PC-9 (cell line): ENCODE results near the gene PARP15. TPM values are rescaled to one million over a fixed set of nuclear protein-coding genes. Genes with fewer than 3 reads are reported as not detected.

Source experiments
- BruUV-seq: library from RNA; stranded (reverse); fragments of 400-500 nt; replicated peaks from 2 replicates; lab custom pipeline; 2021; lab: Mats Ljungman, UMichigan
- CTCF ChIA-PET: fragments of 300-600 bp; sonication (Branson Sonifier 250); formaldehyde crosslinking; loops from one replicate; lab custom pipeline; 2022; ENCODE audit warnings: antibody characterized with exemption; lab: Charles Lee
- POLR2A ChIA-PET: fragments of 300-600 bp; sonication (Branson Sonifier 250); formaldehyde crosslinking; loops from one replicate; lab custom pipeline; 2022; ENCODE audit warnings: antibody characterized with exemption; ENCODE audit not compliant: unreplicated experiment; lab: Charles Lee
- DNase-seq, 2 experiments: peaks; one replicate each; pipeline versions ENCODE4 v3.0.0 to v3.0.0-alpha.2; 2015 to 2022; ENCODE audit warnings: mixed read lengths in 1 of 2
- H2AFZ ChIP-seq: fragments of 200-600 bp; sonication (generic); 2 replicates; pipeline ENCODE4 v1.8.1; 2017; ENCODE audit warnings: antibody characterized with exemption
- H3F3A ChIP-seq: fragments of 200-600 bp; sonication (generic); 2 replicates; pipeline ENCODE4 v1.8.1; 2017; ENCODE audit warnings: antibody characterized with exemption, mild to moderate bottlenecking, low read depth; ENCODE audit not compliant: insufficient read depth
- H3K27ac ChIP-seq: fragments of 200-600 bp; sonication (generic); 2 replicates; pipeline ENCODE4 v1.6.1; 2016; ENCODE audit warnings: mixed run types
- H3K27me3 ChIP-seq: fragments of 200-600 bp; sonication (generic); 2 replicates; pipeline ENCODE4 v1.6.1; 2016; ENCODE audit warnings: low read depth, mixed run types; ENCODE audit not compliant: insufficient read depth
- H3K36me3 ChIP-seq: fragments of 200-600 bp; sonication (generic); 2 replicates; pipeline ENCODE4 v1.6.1; 2016; ENCODE audit warnings: low read depth, mixed run types
- H3K4me1 ChIP-seq: fragments of 200-600 bp; sonication (generic); replicated peaks from 2 replicates; pipeline ENCODE4 v1.6.1; 2016; ENCODE audit warnings: mixed run types; ENCODE audit not compliant: insufficient read depth
- H3K4me2 ChIP-seq: fragments of 200-600 bp; sonication (generic); 2 replicates; pipeline ENCODE4 v1.6.1; 2017; ENCODE audit warnings: mixed run types
- H3K4me3 ChIP-seq: fragments of 200-600 bp; sonication (generic); 2 replicates; pipeline ENCODE4 v1.6.1; 2016; ENCODE audit warnings: mixed run types
- H3K79me2 ChIP-seq: fragments of 200-600 bp; sonication (generic); 2 replicates; pipeline ENCODE4 v1.6.1; 2017; ENCODE audit warnings: low read depth, mixed run types
- H3K9me2 ChIP-seq: fragments of 200-600 bp; sonication (generic); 2 replicates; pipeline ENCODE4 v1.8.1; 2017; ENCODE audit warnings: mild to moderate bottlenecking; ENCODE audit not compliant: insufficient read depth
- H3K9me3 ChIP-seq: fragments of 200-600 bp; sonication (generic); 2 replicates; pipeline ENCODE4 v1.8.1; 2016; ENCODE audit warnings: low read depth; ENCODE audit not compliant: insufficient read depth
- H4K20me1 ChIP-seq: fragments of 200-600 bp; sonication (generic); 2 replicates; pipeline ENCODE4 v1.8.1; 2017; ENCODE audit not compliant: insufficient read depth
- EZH2 ChIP-seq: fragments of 200-600 bp; sonication (generic); IDR thresholded peaks from 2 replicates; pipeline ENCODE4 v1.8.0; 2017; ENCODE audit warnings: antibody characterized with exemption, low read depth
- intact Hi-C: fragments of 100-400 bp; cut with micrococcal nuclease; formaldehyde crosslinking; loops from one replicate; pipeline ENCODE4 v1.10.0; 2022; ENCODE audit not compliant: unreplicated experiment
- total RNA-seq: library from RNA; stranded (reverse); gene quantifications from 2 replicates; pipeline ENCODE4 v1.2.3, GENCODE V29; 2021
- TF ChIP-seq, protein P1 (sequence below): fragments of 200-600 bp; sonication (generic); conservative IDR thresholded peaks from 2 replicates; pipeline ENCODE4 v1.6.1; 2017; ENCODE audit warnings: mixed run types, antibody characterized with exemption, mild to moderate bottlenecking, moderate library complexity

The PARP15 gene
- total RNA-seq, 1 experiment from 2014 or later = 0.07 TPM

DNA sequence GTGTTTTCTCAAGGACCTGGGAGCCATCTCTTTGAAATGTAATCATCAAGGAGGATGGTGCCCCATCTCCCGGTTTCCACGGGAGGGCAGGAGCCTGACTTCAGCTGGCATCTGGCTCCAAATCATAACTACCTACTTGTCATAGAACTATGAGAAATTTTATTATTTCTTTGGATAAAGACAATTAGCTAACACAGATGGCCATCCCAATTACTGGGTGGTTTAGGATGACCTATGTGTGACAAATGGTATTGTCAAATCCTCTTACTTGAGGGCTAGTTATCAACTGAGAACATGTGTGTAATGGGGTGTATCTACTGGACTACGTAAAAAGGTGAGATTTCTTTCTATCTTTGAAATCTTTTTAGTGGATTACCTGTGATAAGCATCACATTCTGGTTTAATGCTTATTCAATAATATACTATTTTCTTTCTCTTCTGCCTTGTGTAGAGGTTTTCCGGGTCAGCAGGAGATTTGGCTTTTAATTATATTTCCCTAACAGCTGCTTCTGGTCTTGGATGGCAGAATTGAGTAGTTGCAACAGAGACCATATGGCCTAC, 87.9 kb downstream of the PARP15 start:
- Histone ChIP-seq H3K79me2 (no peaks in the 10 kb centered on the region), H3K27me3 (no peaks in the 10 kb centered on the region), H2AFZ (no peak overlapping the region), H3K4me3 (no peak overlapping the region), H3K4me1 (0 out of 2 replicates have a peak, but pooled peaks cover 12% of the 10 kb centered on the region), H4K20me1 (no peaks in the 10 kb centered on the region), H3K36me3 (no peaks in the 10 kb centered on the region), H3K9me2 (no peaks in the 10 kb centered on the region), H3K4me2 (no peak overlapping the region), H3F3A (peaks cover 3% of the 10 kb centered on the region; the same call in 1 of the 2 replicates), H3K9me3 (no peaks in the 10 kb centered on the region; the same call in 1 of the 2 replicates), H3K27ac (no peak overlapping the region)
- no TSS peak for BruUV-seq
- DNase-seq = no peak
- no peak for TF ChIP-seq EZH2
- TF ChIP-seq, protein P1, sequence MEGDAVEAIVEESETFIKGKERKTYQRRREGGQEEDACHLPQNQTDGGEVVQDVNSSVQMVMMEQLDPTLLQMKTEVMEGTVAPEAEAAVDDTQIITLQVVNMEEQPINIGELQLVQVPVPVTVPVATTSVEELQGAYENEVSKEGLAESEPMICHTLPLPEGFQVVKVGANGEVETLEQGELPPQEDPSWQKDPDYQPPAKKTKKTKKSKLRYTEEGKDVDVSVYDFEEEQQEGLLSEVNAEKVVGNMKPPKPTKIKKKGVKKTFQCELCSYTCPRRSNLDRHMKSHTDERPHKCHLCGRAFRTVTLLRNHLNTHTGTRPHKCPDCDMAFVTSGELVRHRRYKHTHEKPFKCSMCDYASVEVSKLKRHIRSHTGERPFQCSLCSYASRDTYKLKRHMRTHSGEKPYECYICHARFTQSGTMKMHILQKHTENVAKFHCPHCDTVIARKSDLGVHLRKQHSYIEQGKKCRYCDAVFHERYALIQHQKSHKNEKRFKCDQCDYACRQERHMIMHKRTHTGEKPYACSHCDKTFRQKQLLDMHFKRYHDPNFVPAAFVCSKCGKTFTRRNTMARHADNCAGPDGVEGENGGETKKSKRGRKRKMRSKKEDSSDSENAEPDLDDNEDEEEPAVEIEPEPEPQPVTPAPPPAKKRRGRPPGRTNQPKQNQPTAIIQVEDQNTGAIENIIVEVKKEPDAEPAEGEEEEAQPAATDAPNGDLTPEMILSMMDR = no peak
- CTCF ChIA-PET = no interaction called here
- intact Hi-C loops = no loop called here
- POLR2A ChIA-PET = no interaction called here

- intact Hi-C loops = no loop called here
- H3K4me3 ChIP-seq = no peak overlapping the region
- TF ChIP-seq, protein P1 = no peak
- TF ChIP-seq EZH2 = no peak
- H3K36me3 ChIP-seq = no peaks in the 10 kb centered on the region
- H3K79me2 ChIP-seq = no peaks in the 10 kb centered on the region
- POLR2A ChIA-PET = no interaction called here
- no peak overlapping the region for H2AFZ ChIP-seq
- H3K4me1 ChIP-seq = 0 out of 2 replicates have a peak, but pooled peaks cover 12% of the 10 kb centered on the region
- H3K4me2 ChIP-seq = no peak overlapping the region
- H3K27ac ChIP-seq = no peak overlapping the region
- H4K20me1 ChIP-seq = no peaks in the 10 kb centered on the region
- peaks cover 3% of the 10 kb centered on the region; the same call in 1 of the 2 replicates for H3F3A ChIP-seq
- H3K9me3 ChIP-seq = no peaks in the 10 kb centered on the region; the same call in 1 of the 2 replicates
- H3K9me2 ChIP-seq = no peaks in the 10 kb centered on the region
- DNase-seq = no peak
- no peaks in the 10 kb centered on the region for H3K27me3 ChIP-seq
- no TSS peak for BruUV-seq
- CTCF ChIA-PET = no interaction called here
Observed at GRCh38 chr3:122665881-122666280, 88.4 kb downstream of the PARP15 start.

DNA sequence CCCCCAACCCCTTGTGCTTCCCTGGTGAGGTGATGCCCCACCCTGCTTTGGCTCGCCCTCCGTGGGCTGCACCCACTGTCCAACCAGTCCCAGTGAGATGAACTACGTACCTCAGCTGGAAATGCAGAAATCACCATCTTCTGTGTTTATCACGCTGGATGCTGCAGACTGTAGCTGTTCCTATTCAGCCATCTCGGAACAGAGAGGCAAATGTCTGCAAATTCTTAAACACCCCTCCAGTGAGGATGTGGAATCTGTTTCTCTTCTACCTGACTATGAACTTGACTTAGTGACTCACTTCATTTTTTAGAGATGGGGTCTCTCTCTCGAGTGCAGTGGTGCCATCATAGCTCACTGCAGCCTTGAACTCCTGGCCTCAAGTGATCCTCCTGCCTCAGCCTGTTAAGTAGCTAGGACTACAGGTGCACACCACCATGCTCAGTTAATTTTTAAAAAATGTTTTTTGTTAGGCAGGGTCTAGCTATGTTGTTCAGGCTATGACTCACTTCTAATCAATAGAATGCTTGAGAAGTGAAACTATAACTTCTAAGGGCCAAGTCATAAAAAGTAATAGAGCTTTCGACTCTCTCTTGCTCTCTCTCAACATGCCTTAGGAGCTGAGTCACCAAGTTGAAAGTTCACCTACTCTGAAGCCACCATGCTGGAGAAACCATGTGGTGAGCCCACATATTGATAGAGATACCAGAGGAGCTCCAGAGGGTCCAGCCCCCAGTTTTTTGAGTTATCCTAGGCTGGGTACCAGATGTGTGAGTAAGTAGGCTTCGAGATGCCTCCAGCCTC, 91.7 kb downstream of the PARP15 start:
- H3K79me2 ChIP-seq = no peaks in the 10 kb centered on the region
- 0 out of 2 replicates have a peak, but pooled peaks cover 12% of the 10 kb centered on the region for H3K4me1 ChIP-seq
- no peaks in the 10 kb centered on the region for H3K27me3 ChIP-seq
- peak overlapping the region; percentile 33; the same call in 1 of the 2 replicates for H3K27ac ChIP-seq
- H2AFZ ChIP-seq = peak overlapping the region; percentile 72
- H4K20me1 ChIP-seq = no peaks in the 10 kb centered on the region
- H3F3A ChIP-seq = peaks cover 3% of the 10 kb centered on the region; the same call in 1 of the 2 replicates
- CTCF ChIA-PET = no interaction called here
- H3K4me3 ChIP-seq = no peak overlapping the region
- no peak for TF ChIP-seq EZH2
- H3K4me2 ChIP-seq = no peak overlapping the region
- no TSS peak for BruUV-seq
- H3K9me3 ChIP-seq = no peaks in the 10 kb centered on the region; the same call in 1 of the 2 replicates
- no peaks in the 10 kb centered on the region for H3K9me2 ChIP-seq
- DNase-seq = peak in 1 of 2 experiments; percentile 73
- POLR2A ChIA-PET = interaction anchor here (0.6 kb wide), 2 partner anchors 184 to 455 kb away, joined by 4 to 5 read pairs; no protein-coding TSS in a partner anchor
- no peaks in the 10 kb centered on the region for H3K36me3 ChIP-seq
- intact Hi-C loops = no loop called here
